Activated CD8-positive, alpha-beta memory T cell treated with anti-CD3 and anti-CD28 coated beads for 48 hours (primary cell): ENCODE results near the gene NAXE.
A peak's percentile ranks its signal among the peaks of the same experiment; 100 is the strongest.
"Not testable (repeated sequence)": the region's sequence is repeated elsewhere in the genome, so short reads cannot be mapped to it uniquely, and the experiment has no call there.

ENCODE experiments used
- DNase-seq, 3 experiments: peaks; one replicate each; pipeline ENCODE4 v3.0.0-alpha.2; 2020; ENCODE audit warnings: low read depth in 2 of 3, low spot score in 2 of 3

NAXE gene

DNA sequence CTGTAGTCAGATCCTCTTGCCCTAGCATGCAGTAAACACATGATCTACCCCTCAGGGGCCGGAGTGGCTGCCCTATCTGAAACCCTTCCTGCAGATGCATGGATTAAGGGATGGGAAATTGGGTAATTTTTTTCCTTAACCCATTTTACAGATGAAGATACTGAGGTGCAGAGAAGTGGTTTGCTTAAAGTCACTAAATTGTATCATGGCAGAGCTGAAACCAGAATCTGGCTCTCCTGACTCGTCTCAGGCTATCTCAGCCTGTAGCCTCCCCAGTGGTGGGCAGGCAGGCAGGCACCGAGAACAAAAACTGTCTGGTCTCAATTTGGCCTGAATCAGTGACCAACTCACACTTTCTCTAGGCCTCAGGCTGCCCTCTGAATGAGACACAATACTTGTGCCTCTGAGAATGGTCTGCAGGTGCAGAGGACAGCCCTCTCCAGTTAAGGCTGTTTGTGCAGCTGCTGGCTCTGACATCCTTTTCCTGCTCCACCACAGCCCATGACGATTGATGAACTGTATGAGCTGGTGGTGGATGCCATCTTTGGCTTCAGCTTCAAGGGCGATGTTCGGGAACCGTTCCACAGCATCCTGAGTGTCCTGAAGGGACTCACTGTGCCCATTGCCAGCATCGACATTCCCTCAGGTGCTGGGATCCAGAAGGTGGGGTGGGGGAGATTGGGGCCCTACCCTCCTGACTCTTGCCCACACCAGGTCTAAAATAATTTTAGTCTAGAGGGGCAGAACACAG lies 1.5 kb downstream of the NAXE start:
- DNase-seq, result no peak

GRCh38 chr1:156593661-156593989 lies 2.0 kb downstream of the NAXE start:
- DNase-seq, result no peak

DNA sequence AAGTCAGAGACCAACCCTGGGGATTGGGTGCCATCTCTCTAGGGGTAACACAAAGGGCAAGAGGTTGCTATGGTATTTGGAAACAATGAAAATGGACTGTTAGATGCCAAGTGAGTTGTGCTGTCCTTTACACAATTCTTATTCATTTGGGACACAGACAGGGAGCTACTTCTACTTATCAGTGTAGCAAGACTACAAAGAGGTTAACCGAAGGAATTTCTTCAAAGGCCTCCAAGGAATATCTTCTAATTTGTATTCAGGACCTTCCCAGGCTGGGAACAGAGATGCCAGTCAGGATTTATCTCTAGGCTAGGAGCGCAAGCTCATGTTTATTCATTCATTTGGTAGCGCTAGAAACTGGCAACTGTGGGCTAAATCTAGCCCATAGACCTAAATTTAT lies 2.6 kb downstream of the NAXE start:
- no peak for DNase-seq

GRCh38 chr1:156595016-156595415 lies 3.4 kb downstream of the NAXE start:
- DNase-seq, result no peak

- DNase-seq, result no peak
Observed at GRCh38 chr1:156596426-156596825, 4.8 kb downstream of the NAXE start.

GRCh38 chr1:156598125-156598524 lies 6.5 kb downstream of the NAXE start:
- DNase-seq, result no peak

- no peak for DNase-seq
Observed at GRCh38 chr1:156598731-156599432, 7.3 kb downstream of the NAXE start.

GRCh38 chr1:156599811-156600210 lies 8.2 kb downstream of the NAXE start:
- DNase-seq, result no peak

GRCh38 chr1:156600733-156601121 lies 9.2 kb downstream of the NAXE start:
- DNase-seq, result no peak

GRCh38 chr1:156601122-156601830 lies 9.7 kb downstream of the NAXE start, which contains the start of gene GPATCH4:
TSS of gene GPATCH4 (minus strand) at chr1:156601479.
- peak; percentile 53 to 63 (median 61) for DNase-seq

- no peak for DNase-seq
Observed at GRCh38 chr1:156601892-156602291, 10.3 kb downstream of the NAXE start.

DNA sequence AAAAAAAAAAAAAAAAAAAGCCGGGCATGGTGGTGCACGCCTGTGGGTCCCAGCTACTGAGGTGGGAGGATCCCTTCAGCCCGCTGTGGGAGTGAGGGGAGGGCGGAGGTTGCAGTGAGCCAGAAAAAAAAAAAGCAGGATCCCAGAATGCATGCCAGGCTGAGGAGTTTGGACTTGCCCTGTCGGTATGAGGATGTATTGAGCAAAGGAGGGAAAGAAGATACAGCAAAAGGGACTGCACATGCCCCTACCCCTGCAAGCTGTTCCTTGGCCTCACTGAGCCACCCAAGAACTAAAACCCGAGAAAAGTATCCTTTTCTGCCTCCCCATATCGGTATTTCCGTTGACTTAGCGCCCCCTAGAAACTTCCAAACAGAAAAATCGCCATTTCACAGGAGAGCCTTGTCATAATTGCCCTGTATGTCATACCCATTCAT lies 11.0 kb downstream of the NAXE start:
- DNase-seq, result no peak

DNA sequence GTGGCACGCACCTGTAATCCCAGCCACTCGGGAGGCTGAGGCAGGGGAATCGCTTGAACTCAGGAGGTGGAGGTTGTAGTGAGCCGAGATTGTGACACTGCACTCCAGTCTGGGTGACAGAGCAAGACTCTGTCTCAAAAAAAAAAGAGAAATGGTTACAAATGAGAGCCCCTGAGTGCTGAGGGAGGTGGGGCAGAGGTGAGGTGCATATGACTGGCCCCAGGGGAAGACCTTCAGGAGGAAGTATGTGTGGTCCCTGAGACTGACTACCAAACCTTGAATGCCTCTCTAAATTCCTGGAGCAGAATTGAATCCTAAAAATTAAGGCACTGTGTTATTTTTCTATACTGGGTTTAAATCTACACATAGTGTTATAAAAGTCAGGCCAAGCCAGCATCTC lies 15.8 kb downstream of the NAXE start:
- DNase-seq, result not testable (repeated sequence)

GRCh38 chr1:156608036-156608674 lies 16.6 kb downstream of the NAXE start:
- no peak for DNase-seq

DNA sequence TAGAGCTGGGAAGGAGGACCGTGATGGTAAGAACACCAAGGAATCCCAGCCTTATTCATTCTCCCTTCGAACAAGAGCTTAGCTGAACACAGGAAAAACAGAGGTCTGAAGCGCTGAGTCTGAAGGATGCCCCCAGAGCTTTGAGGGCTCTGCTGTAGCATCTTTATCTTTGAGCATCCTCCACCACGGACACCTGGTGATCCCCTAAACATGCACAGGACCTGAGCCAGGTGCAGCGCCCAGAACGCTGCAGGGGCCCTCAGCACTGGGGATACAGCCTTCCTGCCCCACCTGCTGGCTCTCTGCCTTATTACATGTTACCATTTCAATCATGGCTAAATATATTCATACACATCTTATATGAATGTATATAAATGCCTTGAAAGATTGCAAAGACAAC lies 17.4 kb downstream of the NAXE start:
- DNase-seq, result no peak

DNA sequence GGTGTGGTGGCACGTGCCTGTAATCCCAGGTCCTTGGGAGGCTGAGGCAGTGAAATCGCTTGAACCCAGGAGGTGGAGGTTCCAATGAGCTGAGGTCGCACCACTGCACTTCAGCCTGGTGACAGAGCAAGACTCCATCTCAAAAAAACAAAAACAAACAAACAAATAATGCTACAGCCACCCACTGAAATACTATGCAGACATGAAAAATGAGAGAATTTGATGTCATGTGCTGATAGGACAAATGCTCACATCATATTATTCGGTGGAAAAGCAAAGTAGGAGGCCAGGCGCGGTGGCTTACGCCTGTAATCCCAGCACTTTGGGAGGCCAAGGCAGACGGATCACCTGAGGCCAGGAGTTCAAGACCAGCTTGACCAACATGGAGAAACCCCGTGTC lies 18.5 kb downstream of the NAXE start:
- DNase-seq, result not testable (repeated sequence)

- DNase-seq, result no peak
Observed at GRCh38 chr1:156612666-156613065, 21.1 kb downstream of the NAXE start.

GRCh38 chr1:156615946-156616345 lies 24.4 kb downstream of the NAXE start:
- no peak for DNase-seq

DNA sequence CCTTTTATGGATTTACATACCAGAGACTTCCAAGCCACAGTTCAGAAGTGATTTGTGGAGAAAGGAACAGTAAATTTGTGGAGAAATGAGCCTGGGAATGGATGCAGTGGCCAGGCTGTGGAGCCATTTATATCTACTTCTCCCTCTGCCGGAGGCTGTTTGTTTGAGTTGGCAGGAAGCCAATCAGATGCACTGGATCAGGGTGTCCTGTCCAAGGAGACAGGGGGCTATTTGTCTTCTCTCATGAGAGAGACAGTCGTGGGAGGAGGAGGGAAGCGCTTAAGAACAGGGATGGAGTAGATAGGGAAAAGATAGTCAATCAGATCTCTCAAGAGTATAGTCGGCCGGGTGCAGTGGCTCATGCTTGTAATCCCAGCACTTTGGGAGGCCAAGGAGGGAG lies 24.9 kb downstream of the NAXE start:
- no peak for DNase-seq

DNA sequence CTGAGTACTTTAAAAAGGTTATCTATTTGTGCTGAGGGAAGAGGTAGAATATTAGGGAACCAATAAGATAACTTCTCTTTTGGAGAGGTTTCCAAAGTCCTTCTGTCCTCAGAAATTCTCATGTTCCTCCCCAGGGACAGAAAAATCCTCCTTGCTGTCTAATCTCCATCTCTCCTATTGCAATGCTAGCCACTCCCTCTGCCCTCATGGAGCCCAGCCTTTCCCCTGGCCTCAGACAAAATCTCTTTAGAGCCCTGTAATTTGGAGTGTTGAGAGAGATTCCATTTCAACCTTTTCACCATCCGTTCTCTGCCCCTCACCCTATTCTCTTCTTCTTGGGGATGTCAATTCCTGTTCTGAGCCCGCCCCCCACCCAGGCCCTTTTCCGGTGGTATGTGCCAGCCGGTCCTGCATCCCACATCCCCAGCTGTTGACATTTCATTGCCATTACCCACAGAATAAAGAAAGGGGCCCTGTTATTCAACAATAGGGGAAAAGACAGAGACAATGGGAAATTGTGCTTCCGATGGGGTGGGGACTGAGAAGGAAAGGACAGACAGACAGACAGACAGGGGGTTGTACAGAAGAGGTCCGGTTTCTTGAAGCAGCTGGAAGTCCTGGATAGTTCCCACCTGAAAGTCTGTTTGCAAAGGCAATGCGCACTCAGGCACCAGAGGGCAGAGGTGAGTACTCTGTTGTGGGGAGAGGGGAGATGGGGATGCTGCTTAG lies 27.4 kb downstream of the NAXE start, which contains the start of gene HAPLN2:
HAPLN2 (plus strand) TSS at position 563 of the 729 bp plus-strand sequence. CDS start 4,076 bp downstream, outside the sequence.
- DNase-seq, result no peak

- no peak for DNase-seq
Observed at GRCh38 chr1:156619582-156619955, 28.0 kb downstream of the NAXE start.
